Activated CD8-positive, alpha-beta memory T cell treated with anti-CD3 and anti-CD28 coated beads, Interleukin-2, amount 10 ng/mL, durations not matched to agents 7 days and 5 days (primary cell): ENCODE results near the gene UGT1A6. TPM values are rescaled to one million over a fixed set of nuclear protein-coding genes. Genes with fewer than 3 reads are reported as not detected.
"Not testable (repeated sequence)": the region's sequence is repeated elsewhere in the genome, so short reads cannot be mapped to it uniquely, and the experiment has no call there.

Source experiments
- ATAC-seq: fragments of 150-1000 bp; cut with Tn5 transposase; one replicate; pipeline ENCODE4 v1.10.0; 2021; ENCODE audit warnings: moderate library complexity
- CTCF ChIA-PET: fragments of 350-600 bp; sonication (Branson Sonifier 250); formaldehyde crosslinking; loops from one replicate; lab custom pipeline; 2021; ENCODE audit warnings: antibody characterized with exemption; lab: Charles Lee
- DNase-seq: peaks from one replicate; pipeline ENCODE4 v3.0.0-alpha.2; 2020
- H3K27ac Mint-ChIP-seq: one replicate; pipeline ENCODE4 v1.8.0; 2021; ENCODE audit warnings: mild to moderate bottlenecking, mixed read lengths
- H3K27me3 Mint-ChIP-seq: one replicate; pipeline ENCODE4 v1.8.0; 2021; ENCODE audit warnings: mixed read lengths
- H3K36me3 Mint-ChIP-seq: one replicate; pipeline ENCODE4 v1.8.0; 2021; ENCODE audit warnings: mild to moderate bottlenecking, mixed read lengths
- H3K4me1 Mint-ChIP-seq: one replicate; pipeline ENCODE4 v1.8.0; 2021; ENCODE audit warnings: mixed read lengths
- H3K4me3 Mint-ChIP-seq: one replicate; pipeline ENCODE4 v1.8.0; 2021; ENCODE audit warnings: mild to moderate bottlenecking, moderate library complexity, mixed read lengths
- H3K9me3 Mint-ChIP-seq: one replicate; pipeline ENCODE4 v1.8.0; 2022; ENCODE audit warnings: low read depth, mixed read lengths
- total RNA-seq, 2 experiments: library from RNA; stranded (reverse); gene quantifications; one replicate each; pipeline ENCODE4 v1.2.3, GENCODE V29; 2021

UGT1A6 gene
- not detected for total RNA-seq

GRCh38 chr2:233692648-233693047, at the start of gene UGT1A6:
Gene UGT1A6 (plus strand): TSS chr2:233692890. CDS start chr2:233693005, 115 bp downstream.
- CTCF ChIA-PET = no interaction called here
- Mint-ChIP-seq H3K27me3 (peaks cover 38% of the 10 kb centered on the region), H3K4me3 (no peak within 1 kb of the TSS), H3K36me3 (no peaks in the 10 kb centered on the region), H3K4me1 (no peaks in the 10 kb centered on the region), H3K9me3 (no peaks in the 10 kb centered on the region), H3K27ac (no peak within 1 kb of the TSS)
- ATAC-seq (no peak), DNase-seq (no peak)

GRCh38 chr2:233643128-233643527, 49.6 kb upstream of the UGT1A6 start:
- DNase-seq (no peak), ATAC-seq (no peak)
- Mint-ChIP-seq H3K36me3 (peaks cover 5% of the 10 kb centered on the region), H3K9me3 (peaks cover 9% of the 10 kb centered on the region), H3K27ac (no peak overlapping the region), H3K4me3 (no peak overlapping the region), H3K4me1 (no peaks in the 10 kb centered on the region), H3K27me3 (peaks cover 19% of the 10 kb centered on the region)
- CTCF ChIA-PET = no interaction called here

DNA sequence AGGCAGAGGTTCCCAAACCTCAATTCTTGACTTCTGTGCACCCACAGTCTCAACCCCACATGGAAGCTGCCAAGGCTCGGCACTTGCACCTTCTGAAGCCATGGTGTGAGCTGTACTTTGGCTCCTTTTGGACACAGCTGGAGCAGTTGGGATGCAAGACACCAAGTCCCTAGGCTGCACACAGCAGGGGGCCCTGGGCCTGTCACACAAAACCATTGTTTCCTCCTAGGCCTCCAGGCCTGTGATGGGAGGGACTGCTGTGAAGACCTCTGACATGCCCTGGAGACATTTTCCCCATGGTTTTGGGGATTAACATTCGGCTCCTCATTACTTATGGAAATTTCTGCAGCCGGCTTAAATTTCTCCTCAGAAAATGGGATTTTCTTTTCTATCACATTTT, 46.7 kb upstream of the UGT1A6 start:
- H3K27me3 Mint-ChIP-seq = peaks cover 33% of the 10 kb centered on the region
- DNase-seq, H3K4me1 Mint-ChIP-seq, H3K36me3 Mint-ChIP-seq, H3K4me3 Mint-ChIP-seq, CTCF ChIA-PET, H3K27ac Mint-ChIP-seq, H3K9me3 Mint-ChIP-seq, ATAC-seq: not testable (repeated sequence)

DNA sequence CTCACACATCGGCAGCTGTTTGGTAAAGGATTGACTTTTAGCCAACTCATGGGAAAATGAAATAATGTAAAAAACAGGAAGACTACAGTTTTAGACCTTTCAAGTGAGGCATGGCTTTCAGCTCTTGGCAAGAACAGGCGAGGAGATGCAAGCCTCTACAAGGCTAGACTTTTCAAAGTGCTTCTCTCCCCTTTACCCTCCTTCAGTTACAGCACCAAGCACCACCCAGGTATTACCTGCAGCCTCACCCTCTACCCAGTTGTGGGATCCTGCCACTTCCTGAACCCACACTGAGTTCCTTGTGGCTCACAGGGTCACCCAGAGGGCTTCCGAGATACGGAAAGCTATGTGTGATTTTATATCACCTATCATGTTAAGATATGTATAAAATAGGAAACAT, 41.7 kb upstream of the UGT1A6 start:
- peaks cover 5% of the 10 kb centered on the region for H3K36me3 Mint-ChIP-seq
- peaks cover 6% of the 10 kb centered on the region for H3K9me3 Mint-ChIP-seq
- DNase-seq (no peak), ATAC-seq (no peak)
- H3K4me3 Mint-ChIP-seq = no peak overlapping the region
- peaks cover 59% of the 10 kb centered on the region for H3K27me3 Mint-ChIP-seq
- peaks cover 11% of the 10 kb centered on the region for H3K4me1 Mint-ChIP-seq
- no peak overlapping the region for H3K27ac Mint-ChIP-seq
- CTCF ChIA-PET = no interaction called here

- Mint-ChIP-seq H3K27me3 (peaks cover 62% of the 10 kb centered on the region), H3K36me3 (peaks cover 3% of the 10 kb centered on the region), H3K9me3 (peaks cover 5% of the 10 kb centered on the region), H3K4me3 (no peak overlapping the region), H3K4me1 (peaks cover 15% of the 10 kb centered on the region), H3K27ac (no peak overlapping the region)
- CTCF ChIA-PET = no interaction called here
- ATAC-seq (no peak), DNase-seq (no peak)
These were observed 41.3 kb upstream of the UGT1A6 start for GRCh38 chr2:233651430-233651829.

GRCh38 chr2:233654501-233654900, 38.2 kb upstream of the UGT1A6 start:
- H3K36me3 Mint-ChIP-seq = no peaks in the 10 kb centered on the region
- DNase-seq = no peak
- H3K27ac Mint-ChIP-seq = no peak overlapping the region
- H3K4me3 Mint-ChIP-seq = no peak overlapping the region
- H3K27me3 Mint-ChIP-seq = peaks cover 78% of the 10 kb centered on the region
- H3K4me1 Mint-ChIP-seq = peaks cover 18% of the 10 kb centered on the region
- CTCF ChIA-PET = no interaction called here
- ATAC-seq = no peak
- no peaks in the 10 kb centered on the region for H3K9me3 Mint-ChIP-seq

- CTCF ChIA-PET = no interaction called here
- no peak overlapping the region for H3K27ac Mint-ChIP-seq
- no peaks in the 10 kb centered on the region for H3K9me3 Mint-ChIP-seq
- H3K4me1 Mint-ChIP-seq = peaks cover 18% of the 10 kb centered on the region
- no peaks in the 10 kb centered on the region for H3K36me3 Mint-ChIP-seq
- DNase-seq (no peak), ATAC-seq (no peak)
- peaks cover 78% of the 10 kb centered on the region for H3K27me3 Mint-ChIP-seq
- H3K4me3 Mint-ChIP-seq = no peak overlapping the region
These were observed 37.6 kb upstream of the UGT1A6 start for GRCh38 chr2:233655043-233655442.

DNA sequence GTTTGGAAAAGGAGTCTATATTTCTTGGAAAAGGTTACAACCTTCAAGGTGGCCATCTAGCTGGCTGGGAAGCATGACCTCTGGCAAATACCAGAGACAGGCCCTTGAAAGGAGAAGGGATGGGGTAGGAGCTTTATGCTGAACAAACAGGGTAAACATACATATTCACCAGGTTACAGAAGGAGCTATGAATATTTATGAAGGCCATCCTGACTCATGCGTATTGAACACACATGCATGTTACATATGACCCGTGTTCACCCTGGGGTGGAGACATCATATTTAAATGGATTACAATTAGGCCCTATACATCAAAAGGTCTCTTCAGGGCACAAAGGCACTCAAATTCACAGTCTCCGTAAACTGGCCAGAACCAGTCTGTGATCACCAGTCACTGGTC, 36.7 kb upstream of the UGT1A6 start:
- DNase-seq, H3K36me3 Mint-ChIP-seq, H3K9me3 Mint-ChIP-seq, CTCF ChIA-PET, ATAC-seq, H3K27ac Mint-ChIP-seq, H3K4me3 Mint-ChIP-seq: not testable (repeated sequence)
- peaks cover 77% of the 10 kb centered on the region for H3K27me3 Mint-ChIP-seq
- H3K4me1 Mint-ChIP-seq = peaks cover 18% of the 10 kb centered on the region

- peaks cover 76% of the 10 kb centered on the region for H3K27me3 Mint-ChIP-seq
- no peaks in the 10 kb centered on the region for H3K36me3 Mint-ChIP-seq
- H3K27ac Mint-ChIP-seq = no peak overlapping the region
- peak; percentile 46 for DNase-seq
- H3K9me3 Mint-ChIP-seq = no peaks in the 10 kb centered on the region
- CTCF ChIA-PET = no interaction called here
- peak; percentile 9 for ATAC-seq
- H3K4me3 Mint-ChIP-seq = no peak overlapping the region
- peaks cover 18% of the 10 kb centered on the region for H3K4me1 Mint-ChIP-seq
These were observed 36.2 kb upstream of the UGT1A6 start for GRCh38 chr2:233656443-233656842.

DNA sequence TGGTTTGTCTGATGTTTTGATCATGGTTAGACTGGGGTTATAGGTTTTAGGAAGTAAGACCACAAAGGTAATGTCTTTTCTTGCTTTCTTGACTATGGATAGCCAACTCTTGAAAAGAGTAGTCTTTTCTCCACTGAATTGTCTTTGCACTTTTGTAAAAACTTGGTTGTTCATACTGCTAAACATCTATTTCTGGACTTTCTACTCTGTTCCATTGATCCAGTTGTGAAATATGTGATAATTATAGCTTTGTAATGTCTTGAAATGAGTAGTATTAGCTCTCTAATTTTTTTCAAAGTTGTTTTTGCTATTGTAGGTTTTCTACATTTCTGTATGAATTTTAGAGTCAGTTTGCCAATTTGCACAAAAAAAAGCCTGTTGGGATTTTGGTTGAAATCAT, 34.1 kb upstream of the UGT1A6 start:
- no peak for DNase-seq

GRCh38 chr2:233663911-233664310, 28.8 kb upstream of the UGT1A6 start:
- Mint-ChIP-seq H3K36me3 (no peaks in the 10 kb centered on the region), H3K27ac (no peak overlapping the region), H3K9me3 (no peaks in the 10 kb centered on the region), H3K4me3 (no peak overlapping the region), H3K4me1 (no peaks in the 10 kb centered on the region), H3K27me3 (peaks cover 51% of the 10 kb centered on the region)
- CTCF ChIA-PET = no interaction called here
- no peak for ATAC-seq
- DNase-seq = no peak

More for the DNA sequence above, 34.1 kb upstream of the UGT1A6 start:
- CTCF ChIA-PET = no interaction called here
- Mint-ChIP-seq H3K9me3 (no peaks in the 10 kb centered on the region), H3K4me3 (no peak overlapping the region), H3K36me3 (no peaks in the 10 kb centered on the region), H3K27me3 (peaks cover 75% of the 10 kb centered on the region), H3K27ac (no peak overlapping the region), H3K4me1 (peaks cover 18% of the 10 kb centered on the region)
- ATAC-seq = no peak

GRCh38 chr2:233668605-233669260, 24.0 kb upstream of the UGT1A6 start:
- Mint-ChIP-seq H3K36me3 (no peaks in the 10 kb centered on the region), H3K4me3 (no peak overlapping the region), H3K27me3 (peaks cover 26% of the 10 kb centered on the region), H3K9me3 (no peaks in the 10 kb centered on the region), H3K4me1 (no peaks in the 10 kb centered on the region), H3K27ac (no peak overlapping the region)
- no peak for DNase-seq
- no peak for ATAC-seq
- CTCF ChIA-PET = no interaction called here

DNA sequence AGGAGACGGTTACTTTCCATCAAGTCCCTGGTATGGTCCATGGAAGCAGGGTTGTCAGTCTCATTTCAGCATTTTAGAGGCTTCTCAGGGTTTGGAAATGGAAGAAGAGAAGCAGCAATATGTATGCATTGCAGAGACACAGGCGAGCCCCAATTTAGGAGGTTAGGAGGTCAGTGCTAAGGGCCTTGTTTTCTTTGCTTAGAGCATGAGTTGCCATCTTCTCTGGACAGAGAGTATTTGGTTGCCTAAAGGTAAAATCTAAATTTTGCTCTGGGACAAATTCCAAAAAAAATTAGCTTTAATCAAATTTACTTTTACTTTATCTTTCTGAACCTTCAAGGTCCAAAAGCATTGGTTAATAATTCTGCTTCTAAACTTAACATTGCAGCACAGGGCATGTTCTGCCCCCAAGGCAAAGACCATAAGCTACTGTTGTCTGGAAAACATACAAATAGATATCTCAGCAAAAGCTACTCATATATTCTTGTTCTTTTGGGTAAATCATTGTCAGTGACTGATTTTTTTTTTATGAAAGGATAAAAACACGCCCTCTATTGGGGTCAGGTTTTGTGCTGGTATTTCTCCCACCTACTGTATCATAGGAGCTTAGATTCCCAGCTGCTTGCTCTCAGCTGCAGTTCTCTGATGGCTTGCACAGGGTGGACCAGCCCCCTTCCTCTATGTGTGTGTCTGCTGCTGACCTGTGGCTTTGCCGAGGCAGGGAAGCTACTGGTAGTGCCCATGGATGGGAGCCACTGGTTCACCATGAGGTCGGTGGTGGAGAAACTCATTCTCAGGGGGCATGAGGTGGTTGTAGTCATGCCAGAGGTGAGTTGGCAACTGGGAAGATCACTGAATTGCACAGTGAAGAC, 21.2 kb upstream of the UGT1A6 start, which contains the start of gene UGT1A9:
Gene UGT1A9 (plus strand): TSS at position 609 of the 872 bp plus-strand sequence. CDS start 37 bp downstream, at position 646.
- H3K4me3 Mint-ChIP-seq = no peak within 1 kb of the TSS
- H3K4me1 Mint-ChIP-seq = no peaks in the 10 kb centered on the region
- no peaks in the 10 kb centered on the region for H3K36me3 Mint-ChIP-seq
- DNase-seq (no peak), ATAC-seq (no peak)
- no peak within 1 kb of the TSS for H3K27ac Mint-ChIP-seq
- H3K9me3 Mint-ChIP-seq = no peaks in the 10 kb centered on the region
- CTCF ChIA-PET = interaction anchor here (0.9 kb wide), 1 partner anchor 181 kb away, joined by 3 read pairs; no protein-coding TSS in a partner anchor
- peaks cover 25% of the 10 kb centered on the region for H3K27me3 Mint-ChIP-seq

- Mint-ChIP-seq H3K4me1 (no peaks in the 10 kb centered on the region), H3K27ac (no peak overlapping the region), H3K36me3 (no peaks in the 10 kb centered on the region), H3K9me3 (no peaks in the 10 kb centered on the region), H3K27me3 (peaks cover 34% of the 10 kb centered on the region), H3K4me3 (no peak overlapping the region)
- DNase-seq (no peak), ATAC-seq (no peak)
- CTCF ChIA-PET = no interaction called here
These were observed 19.8 kb upstream of the UGT1A6 start for GRCh38 chr2:233672886-233673285.
